ENCODE data around the gene SEL1L.
A peak's percentile ranks its signal among the peaks of the same experiment; 100 is the strongest.
"Not testable (repeated sequence)": the region's sequence is repeated elsewhere in the genome, so short reads cannot be mapped to it uniquely, and the experiment has no call there.

The SEL1L gene

DNA sequence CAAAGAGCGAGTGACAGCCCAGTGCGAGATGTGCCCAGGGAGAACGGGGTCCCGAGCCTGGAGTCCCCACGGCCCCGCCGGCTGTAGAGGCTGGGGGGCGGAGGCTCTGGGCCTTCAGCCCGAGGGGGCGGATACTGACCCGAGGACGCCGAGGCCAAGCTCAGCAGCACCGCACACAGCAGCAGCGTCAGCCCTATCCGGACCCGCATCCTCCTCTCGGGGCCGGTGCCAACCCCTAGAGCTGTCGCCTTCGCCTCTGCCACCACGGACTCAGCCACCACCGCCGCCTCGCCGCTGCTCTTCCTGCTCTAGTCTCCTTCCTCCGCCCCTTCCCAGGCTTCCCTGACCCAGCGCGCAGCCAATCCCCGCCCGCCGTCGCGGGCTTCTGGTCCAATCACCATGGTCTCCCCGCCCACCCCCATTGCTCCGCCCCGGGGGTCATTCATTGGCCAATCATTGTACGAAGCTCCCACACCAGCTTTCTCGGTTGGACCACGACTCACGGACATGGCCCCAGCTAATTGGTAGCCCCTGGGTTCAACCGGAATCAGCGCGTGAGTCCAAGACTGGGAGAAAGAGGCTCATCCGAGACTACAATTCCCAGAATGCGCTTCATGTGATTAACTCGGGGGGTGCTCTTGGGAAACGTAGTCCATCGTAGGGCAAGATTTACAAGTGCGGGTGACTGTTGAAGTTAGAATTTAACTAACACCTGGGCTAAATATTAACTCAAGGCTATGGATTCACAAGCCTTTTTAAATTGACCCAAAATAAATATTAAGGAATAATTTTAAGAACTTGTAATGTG is at the start of gene SEL1L:
Gene SEL1L (minus strand): TSS at position 318 of the 808 bp plus-strand sequence. CDS start 109 bp downstream, at position 209.
- peak; percentile 99 for DNase-seq (ENCODE audit: low read depth)

DNA sequence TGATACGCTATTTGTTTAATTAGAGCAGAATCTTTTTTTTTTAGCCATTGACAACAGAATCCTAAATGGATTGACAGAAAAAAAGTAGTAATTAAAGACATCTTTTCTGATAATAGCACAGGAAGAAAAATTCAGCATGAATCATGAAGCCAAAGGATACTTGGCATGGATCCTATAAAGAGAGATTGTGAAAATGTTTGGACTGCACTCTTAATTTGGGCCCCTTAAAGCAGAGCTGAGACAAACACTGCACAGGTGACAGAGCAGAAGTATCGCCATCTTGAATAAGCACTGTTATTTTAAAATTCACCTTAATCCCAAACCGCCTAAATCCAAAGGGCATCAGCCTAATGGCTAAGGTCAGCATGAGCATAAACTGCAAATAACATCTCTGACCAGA is 48.8 kb upstream of the SEL1L start:
- DNase-seq (ENCODE audit: low read depth): no peak

DNA sequence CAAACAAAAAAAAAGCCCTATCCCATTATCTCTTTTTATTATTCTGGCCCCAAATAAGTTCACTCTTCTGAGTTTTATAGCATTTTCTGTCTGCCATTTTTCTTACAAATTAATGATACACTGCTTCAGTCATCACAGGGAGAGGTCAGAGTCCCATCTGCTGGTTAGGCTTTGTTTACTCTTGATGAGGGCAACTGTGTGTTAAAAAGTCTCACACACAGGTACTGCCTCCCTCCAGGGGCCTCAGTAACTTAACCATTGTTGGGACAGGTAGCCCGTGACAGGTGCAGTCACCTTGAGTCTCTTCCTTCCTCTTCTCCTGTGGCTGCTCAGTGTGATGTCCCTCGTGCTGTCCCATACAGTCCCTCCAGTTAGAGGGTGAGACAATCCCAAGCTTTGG is 45.5 kb upstream of the SEL1L start:
- no peak for DNase-seq (ENCODE audit: low read depth)

DNA sequence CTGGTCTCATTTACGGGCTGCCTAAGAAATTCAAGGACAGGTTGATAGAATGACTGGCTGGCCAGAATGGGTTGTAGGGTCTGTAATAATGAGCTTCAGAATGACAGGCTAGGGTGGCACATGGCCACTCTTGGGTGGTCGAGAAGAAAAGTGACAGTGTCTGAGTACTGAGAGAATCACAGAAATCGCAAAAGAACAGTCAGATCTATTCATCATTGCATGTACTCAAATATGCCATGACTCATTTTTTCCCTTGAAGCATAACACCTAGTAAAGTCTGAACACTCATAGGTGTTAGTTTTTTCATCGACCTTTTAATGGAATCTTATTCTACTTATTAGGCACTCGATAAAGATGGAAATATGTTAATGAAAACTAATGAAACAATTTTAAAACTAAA is 37.8 kb upstream of the SEL1L start:
- no peak for DNase-seq (ENCODE audit: low read depth)

DNA sequence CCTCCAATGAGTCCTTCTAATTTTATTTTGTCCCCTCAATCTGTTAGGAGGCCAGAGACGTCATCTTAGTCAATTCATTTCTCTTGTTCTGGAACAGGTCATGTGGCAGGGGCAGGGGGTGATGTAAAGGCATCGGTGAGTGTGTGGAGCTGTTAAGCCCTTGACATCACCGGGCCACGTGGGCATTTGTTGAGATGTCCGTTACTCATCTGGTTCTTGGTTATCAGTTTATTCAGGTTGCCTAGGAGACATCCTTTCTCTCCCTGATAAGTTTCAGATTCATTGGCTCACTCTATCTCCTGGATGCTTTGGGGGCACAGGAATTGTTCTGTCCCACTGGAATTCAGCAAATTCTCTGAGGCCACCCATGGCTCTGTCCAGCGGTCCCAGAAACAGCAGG is 33.6 kb upstream of the SEL1L start:
- DNase-seq (ENCODE audit: low read depth): no peak

DNA sequence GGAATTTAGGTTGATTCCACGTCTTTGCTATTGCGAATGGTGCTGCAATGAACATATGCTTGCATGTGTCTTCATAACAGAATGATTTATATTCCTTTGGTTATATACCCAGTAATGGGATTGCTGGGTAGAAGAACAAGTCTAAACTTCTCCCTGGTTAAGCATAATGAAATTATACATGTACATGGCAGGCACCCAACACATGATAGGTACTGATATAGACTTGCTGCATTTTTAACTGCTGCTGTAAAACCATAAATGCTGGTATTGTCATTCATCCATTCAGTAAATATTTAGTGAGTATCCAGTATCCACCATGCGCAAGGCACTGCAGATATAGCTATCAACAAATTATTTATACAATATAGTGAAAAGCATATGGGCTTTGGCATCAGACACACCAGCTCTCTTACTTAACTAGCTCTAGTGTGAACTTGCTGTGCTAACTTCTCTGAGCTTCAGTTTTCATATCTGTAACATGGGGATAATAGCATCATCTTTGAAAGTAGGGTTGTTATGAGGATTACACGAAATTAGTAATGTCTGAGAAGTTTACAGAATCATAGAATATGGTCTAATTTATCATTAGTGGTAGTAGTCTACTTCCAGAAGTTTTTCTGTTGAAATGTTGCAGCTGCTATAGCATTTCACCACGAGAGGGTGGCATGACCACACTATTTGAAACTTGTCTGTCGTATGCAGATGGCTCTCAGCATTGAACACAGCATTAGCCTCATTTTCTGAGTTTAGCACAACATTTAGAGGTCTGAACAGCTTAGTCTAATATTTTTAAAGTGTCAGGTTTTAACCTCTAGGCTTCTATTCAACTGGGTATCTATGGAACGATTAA is 32.0 kb upstream of the SEL1L start:
- no peak for DNase-seq (ENCODE audit: low read depth)

DNA sequence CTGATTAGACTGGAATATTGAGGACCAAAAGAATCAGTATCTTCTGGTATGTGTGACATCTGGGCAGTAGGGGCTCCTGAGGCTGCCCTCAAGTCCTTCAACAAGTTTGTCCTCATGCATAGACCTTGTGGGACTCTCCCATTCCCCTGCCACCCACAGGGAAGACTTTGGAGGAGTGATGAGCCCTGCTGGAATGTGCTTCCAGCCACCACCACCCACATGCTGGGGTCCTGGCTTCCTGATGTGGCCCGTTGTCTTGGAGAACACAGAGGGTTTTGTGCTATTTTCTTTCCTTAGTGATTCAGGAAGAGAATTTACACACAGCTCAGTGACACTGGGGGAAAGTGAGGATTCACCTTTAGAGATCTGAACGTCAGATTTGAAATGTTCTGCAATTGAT is 29.2 kb upstream of the SEL1L start:
- no peak for DNase-seq (ENCODE audit: low read depth)

DNA sequence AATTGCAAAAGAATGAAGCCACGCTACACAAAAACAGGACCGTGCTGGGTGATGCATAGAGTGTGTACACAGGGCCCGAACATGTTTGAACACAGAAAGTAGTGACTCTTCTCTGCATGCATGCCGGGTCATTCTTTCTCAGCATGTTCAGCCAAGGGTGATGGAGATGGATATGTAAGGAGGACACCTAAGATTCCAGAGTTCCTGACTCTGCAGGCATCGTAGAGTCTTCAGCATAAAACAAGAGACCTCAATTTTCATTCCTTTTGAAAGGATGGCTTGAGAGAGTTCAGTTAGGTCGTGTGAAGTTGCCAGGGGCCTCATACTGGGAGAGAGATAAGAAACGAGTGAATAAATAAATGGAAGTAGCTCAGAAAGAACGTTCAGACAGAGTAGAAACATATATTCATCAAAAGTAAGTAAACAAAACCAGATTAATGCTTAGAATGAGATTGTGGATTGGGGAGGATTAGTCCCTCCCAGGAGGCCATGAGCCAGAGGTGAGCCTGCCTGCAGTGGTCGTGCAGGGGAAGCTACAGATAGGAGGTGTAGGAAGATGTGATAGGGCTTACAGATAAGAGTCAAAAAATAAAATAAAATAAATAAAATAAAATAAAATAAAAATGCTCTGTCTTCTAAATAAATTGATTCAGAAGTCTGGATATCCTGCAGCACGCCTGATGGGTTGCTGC is 27.6 kb upstream of the SEL1L start:
- no peak for DNase-seq (ENCODE audit: low read depth)

DNA sequence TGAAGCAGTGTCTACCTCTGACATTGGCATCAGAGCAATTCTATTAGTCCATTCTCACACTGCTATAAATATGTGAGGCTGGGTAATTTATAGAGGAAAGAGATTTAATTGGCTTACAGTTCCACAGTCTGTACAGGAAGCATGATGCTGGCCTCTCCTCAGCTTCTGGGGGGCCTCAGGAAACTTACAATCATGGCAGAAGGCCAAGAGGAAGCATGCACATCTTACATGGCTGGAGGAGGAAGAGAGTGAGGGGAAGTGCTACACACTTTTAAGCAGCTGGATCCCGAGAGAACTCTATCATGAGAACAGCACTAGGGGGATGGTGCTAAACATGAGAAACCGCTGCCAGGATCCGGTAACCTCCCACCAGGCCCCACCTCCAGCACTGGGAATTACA is 25.7 kb upstream of the SEL1L start:
- no peak for DNase-seq (ENCODE audit: low read depth)

DNA sequence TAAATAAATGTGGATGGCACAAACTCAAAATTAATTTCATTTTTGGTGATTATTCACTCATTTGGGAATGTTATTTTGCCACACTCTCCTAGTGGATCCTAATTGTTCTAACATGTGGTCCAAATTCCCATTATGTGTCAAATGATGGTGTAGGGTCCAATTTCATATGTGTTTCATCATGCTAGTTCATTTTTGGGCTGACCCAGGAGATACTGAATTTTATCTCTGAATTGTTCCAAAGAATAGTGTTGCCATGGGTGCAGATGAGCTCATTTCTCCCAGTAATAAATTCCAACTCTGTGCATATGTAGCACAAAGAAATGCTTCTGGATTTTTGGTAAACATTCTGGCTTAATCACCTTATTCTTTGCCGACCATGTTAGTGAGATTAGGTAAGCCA is 23.5 kb upstream of the SEL1L start:
- no peak for DNase-seq (ENCODE audit: low read depth)

DNA sequence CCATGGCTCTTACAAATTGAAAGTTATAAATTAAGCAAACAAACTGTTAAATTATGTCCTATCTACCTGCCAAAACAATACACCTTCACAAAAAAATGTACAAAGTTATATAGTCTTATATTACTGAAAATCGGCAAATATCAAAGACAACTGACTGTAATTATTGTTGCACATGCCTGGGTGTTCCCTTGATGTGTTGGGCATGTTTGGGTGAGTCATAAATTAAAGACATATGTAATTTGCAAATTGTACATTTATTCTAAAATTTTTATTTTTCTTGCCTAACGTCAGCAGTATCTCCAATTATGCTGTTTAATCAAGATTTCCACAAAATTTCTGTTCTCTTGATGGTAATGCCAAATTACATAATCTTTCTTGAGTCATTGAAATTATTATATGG is 22.0 kb upstream of the SEL1L start:
- DNase-seq (ENCODE audit: low read depth): no peak

DNA sequence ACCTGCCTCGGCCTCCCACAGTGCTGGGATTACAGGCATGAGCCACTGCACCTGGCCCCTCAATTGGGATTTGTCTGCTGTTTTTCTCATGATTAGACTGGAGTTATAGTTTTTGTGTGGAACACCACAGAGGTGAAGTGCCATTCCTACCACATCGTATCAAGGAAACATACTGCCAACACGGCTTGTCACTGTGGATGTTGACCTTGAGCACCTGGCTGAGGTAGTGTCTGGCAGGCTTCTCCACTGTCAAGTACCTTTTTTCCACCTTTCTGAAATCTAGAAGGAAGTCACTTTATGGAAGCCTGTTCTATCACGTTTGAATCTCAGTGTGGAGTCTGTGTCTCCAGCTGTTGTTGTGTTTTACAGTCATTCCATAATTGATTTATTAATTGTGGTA is 21.4 kb upstream of the SEL1L start:
- DNase-seq (ENCODE audit: low read depth): no peak

DNA sequence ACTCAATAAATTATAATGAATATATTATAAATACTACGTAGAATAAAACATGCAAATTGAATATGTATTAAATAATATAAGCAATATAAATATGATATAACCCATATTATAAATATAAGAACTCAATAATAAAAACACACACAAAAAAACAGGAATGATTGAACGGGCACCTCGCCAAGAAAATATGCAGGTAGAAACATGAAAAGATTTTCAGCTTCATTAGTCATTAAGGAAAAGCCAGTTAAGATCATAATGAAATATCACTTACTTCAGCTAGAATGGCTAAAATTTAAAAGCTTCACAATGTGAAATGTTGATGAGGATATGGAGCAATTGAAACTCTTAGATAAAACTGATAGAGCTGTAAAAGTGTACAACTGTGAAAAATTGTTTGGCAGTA is 17.8 kb upstream of the SEL1L start:
- DNase-seq (ENCODE audit: low read depth): no peak

DNA sequence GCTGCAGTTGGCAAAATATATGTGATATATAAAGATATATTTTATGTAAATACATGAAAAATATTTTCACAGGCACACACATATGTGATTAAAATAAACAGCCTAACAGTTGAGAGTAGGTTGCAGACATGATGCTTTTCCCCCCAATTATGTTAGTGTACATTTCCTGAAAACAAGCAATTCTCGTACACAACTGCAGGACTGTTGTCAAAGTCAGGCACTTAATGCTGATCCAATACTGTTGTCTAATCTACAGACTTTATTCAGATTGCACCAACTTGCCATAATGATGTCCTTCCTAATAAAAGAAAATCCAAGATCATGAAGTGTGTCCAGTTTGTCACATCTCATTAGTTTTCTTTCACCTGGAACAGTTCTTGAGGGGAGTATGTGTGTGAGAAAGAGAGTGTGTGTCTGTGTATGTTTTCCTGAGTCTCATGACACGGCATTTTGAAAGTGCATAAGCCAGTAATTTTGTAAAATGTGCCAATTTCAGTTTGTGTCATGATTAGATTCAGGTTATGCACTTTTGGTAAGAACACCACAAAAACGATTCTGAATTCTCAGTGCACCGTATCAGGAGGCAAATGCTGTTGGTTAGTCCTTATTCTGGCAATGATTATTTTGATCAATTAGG is 16.5 kb upstream of the SEL1L start:
- no peak for DNase-seq (ENCODE audit: low read depth)

DNA sequence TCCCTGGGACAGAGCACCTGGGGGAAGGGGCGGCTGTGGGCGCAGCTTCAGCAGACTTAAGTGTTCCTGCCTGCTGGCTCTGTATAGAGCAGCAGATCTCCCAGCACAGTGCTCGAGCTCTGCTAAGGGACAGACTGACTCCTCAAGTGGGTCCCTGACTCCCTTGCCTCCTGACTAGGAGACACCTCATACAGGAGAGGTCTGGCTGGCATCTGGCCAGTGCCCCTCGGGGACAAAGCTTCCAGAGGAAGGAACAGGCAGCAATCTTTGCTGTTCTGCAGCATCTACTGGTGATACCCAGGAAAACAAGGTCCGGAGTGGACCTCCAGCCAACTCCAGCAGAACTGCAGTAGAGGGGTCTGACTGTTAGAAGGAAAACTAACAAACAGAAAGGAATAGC is 7.6 kb upstream of the SEL1L start:
- DNase-seq (ENCODE audit: low read depth): not testable (repeated sequence)

DNA sequence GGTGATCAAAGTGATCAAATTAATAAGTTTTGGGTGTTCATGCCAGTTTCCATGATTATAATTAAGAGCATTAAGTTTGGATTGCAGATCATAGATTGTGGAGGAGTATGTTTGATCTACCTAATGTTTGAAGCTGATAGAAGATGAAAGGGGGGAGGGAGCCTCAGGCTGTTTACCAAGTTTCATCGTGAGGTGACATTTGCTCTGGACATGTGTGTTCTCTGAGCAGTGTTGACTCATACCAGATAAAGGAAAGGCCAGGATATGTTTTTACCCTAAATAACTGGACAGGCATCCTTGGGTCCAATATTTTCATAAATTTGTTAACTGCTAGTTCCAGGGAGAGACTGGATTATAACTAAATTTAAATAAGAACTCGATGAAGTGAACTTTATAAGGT is 3.5 kb upstream of the SEL1L start:
- no peak for DNase-seq (ENCODE audit: low read depth)

DNA sequence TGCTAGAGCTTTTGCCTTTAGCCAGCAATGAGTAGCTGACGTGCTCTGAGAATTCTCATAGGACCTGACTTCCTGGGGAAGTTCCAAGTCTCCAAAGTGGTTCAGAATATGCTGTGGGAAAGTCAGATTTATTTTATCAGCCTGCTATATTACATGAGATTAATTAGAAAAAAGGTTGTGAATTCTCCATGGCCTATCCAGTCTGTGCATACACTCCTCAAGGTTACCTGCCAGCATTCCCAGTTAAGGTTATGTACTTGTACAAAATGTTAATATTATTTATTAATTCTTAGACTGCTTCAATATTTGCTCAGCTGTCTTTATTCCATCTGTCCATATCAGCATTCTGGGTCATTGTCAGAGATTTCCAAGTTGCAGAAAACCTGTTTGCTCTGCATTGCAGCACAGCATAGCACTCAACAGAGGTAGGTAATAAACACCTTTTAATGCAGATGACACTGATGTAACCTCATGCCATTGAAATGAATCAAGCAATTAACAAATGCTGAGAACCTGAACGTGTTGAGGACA is 2.7 kb upstream of the SEL1L start:
- DNase-seq (ENCODE audit: low read depth): no peak

DNA sequence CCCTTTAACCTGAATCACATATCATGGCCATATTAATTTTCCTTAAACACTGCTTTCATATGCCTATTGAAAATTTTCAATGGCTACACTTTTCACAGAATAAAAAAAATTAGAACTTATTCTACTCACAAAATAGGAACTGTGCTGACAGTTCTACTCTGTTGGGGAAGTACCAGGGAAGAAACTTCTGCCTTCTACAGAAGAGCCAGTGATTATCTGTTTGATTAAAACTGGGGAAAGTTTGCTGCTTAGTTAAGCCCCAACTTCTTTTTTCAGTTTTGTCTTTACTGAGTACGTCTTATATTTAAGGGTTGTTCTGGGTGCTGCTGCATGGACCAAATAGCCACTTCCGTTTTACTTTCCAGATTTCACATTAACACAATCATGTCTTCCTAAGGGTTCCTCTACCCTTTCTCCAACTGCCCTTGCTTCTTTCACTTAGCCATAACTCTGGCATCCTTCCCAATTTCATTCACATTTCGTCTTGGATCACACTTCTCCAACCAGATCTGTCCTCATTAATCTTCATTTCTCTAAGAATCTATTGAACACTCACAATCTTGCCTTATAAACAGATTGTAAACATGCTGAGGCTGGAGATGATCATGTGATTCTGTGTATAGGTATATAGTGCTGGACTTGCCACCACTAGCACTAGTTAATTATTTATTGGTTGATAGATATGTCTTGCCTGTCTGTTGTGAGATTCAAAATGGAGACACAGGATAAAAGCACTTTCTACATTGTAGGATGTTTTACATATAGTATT is 1.9 kb upstream of the SEL1L start:
- DNase-seq (ENCODE audit: low read depth): no peak

DNA sequence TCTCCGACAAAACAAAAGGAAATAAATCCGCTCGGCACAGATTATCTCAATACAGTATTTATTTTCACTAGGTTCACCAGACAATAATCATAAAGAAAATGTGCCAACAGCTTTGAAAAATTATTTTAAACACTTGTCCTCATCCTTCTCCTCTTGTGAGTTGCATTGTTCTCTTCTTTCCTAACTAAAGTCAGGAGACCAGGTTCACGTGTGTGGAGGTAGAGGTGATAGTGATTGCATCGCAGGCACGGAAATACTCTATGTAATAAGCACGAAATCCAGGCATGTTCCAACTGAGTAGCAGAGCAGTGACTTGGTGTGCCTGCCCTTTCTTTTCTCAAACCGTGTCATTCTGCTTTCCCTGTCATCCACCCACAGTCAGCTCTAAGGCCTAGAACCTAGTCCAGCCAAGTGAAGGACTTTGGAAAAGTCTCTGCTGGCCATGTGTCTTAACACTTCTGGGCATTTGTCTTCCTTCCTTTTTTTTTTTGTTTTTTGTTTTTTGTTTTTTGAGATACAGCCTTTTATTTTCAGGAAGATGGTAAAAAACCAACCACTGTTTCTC is 939 bp upstream of the SEL1L start:
- DNase-seq (ENCODE audit: low read depth): no peak

DNA sequence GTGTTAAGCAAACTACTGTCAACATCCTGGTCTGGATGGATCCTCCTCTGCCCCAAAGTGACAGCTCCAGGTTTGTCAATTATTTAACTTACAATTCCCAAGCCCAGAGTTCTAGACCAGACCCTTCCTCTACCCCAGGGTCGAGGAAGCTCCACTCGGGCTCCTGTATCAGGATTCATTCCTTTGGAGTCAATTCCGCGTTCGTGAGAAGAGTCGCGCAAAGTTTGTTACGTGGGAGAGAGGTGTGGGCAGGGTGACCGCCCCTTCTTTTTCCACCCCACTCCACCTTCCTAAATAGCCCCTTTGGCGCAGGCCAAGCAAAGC is 479 bp downstream of the SEL1L start:
- no peak for DNase-seq (ENCODE audit: low read depth)

DNA sequence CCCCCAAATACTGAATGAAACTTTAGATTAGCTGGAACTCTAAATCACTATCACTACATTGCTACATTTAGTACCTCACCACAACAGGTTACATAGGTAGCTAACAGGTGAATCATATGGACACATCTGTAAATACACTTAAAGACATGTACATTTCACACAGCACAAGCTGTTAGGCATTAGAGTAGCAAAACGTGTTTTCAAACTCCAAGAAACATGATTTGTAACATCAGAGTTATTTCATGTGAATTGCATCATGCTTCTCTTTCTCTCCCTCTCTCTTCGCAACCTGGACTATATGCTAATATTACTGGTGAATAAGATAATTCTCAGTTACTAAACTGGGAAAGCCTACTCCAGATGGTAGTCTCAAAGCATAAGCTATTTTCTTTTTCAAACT is 4.3 kb downstream of the SEL1L start:
- no peak for DNase-seq (ENCODE audit: low read depth)
